Gastrocnemius medialis (tissue), 4 donors: ENCODE measurements around the gene HMCN1. TPM values are rescaled to one million over a fixed set of nuclear protein-coding genes. Genes with fewer than 3 reads are reported as not detected.

ENCODE experiments used
- ATAC-seq, 2 donors: fragments of 150-250 bp; one replicate each; pipeline ENCODE4 v1.9.1; 2016
- DNase-seq, 2 donors: peaks; one replicate each; pipeline ENCODE4 v3.0.0-alpha.2; 2019
- H3K27ac ChIP-seq, 4 donors: fragments of 200-600 bp; sonication (generic); 1 replicate in 1 of 4; 2 replicates in 3 of 4; pipeline ENCODE4 v1.5.1; 2016 to 2018; ENCODE audit warnings: mild to moderate bottlenecking in 2 of 4, moderate library complexity in 1 of 4
- H3K27me3 ChIP-seq, 3 donors: fragments of 200-600 bp; sonication (generic) in 2 of 3; 1 replicate in 1 of 3; 2 replicates in 2 of 3; pipeline versions ENCODE4 v1.5.1 to v1.6.0; 2016 to 2019; ENCODE audit warnings: mild to moderate bottlenecking in 1 of 3, moderate library complexity in 1 of 3
- H3K36me3 ChIP-seq, 2 donors: fragments of 200-600 bp; sonication (generic) in 1 of 2; one replicate each; pipeline ENCODE4 v1.5.1; 2017 to 2018
- H3K4me1 ChIP-seq, 2 donors: fragments of 200-600 bp; sonication (generic) in 1 of 2; one replicate each; pipeline ENCODE4 v1.5.1; 2016 to 2017; ENCODE audit warnings: mild to moderate bottlenecking in 2 of 2
- H3K4me3 ChIP-seq, 4 donors: fragments of 200-600 bp; sonication (generic) in 3 of 4; 1 replicate in 1 of 4; 2 replicates in 3 of 4; pipeline ENCODE4 v1.5.1; 2016 to 2019; ENCODE audit warnings: mild to moderate bottlenecking in 2 of 4
- H3K9me3 ChIP-seq, 3 donors: fragments of 200-600 bp; sonication (generic) in 2 of 3; 1 replicate in 1 of 3; 2 replicates in 2 of 3; pipeline ENCODE4 v1.5.1; 2016 to 2019
- POLR2A ChIP-seq, 2 donors: fragments of 450-650 bp; IDR thresholded peaks; one replicate each; pipeline ENCODE4 v1.6.1; 2017; ENCODE audit warnings: antibody characterized with exemption in 2 of 2, mild to moderate bottlenecking in 2 of 2, moderate library complexity in 2 of 2
- in situ Hi-C, 4 donors: fragments of 200-750 bp; cut with MboI; loops; one replicate each; pipeline versions ENCODE4 v1.15.0 to v1.8.0; 2017; ENCODE audit warnings: low sequenced_read_pairs in 4 of 4
- intact Hi-C: fragments of 100-400 bp; cut with DNase I; formaldehyde crosslinking; loops from one replicate; pipeline ENCODE4 v1.15.1; 2023; ENCODE audit warnings: low total_unique reads
- total RNA-seq, 4 donors: library from RNA; depleted of rRNA; stranded (reverse); fragments of >200 nt; gene quantifications; one replicate each; pipeline versions ENCODE4 v1.1.0 to v1.2.3, GENCODE V29; 2016
- TF ChIP-seq, protein P1 (sequence below), 5 experiments: fragments of 450-650 bp in 3 of 5; fragments of 200-600 bp in 2 of 5; sonication (generic) in 2 of 5; IDR thresholded peaks in 4 of 5; conservative IDR thresholded peaks in 1 of 5; 1 replicate in 4 of 5; 2 replicates in 1 of 5; pipeline ENCODE4 v1.5.1; 2016 to 2019; ENCODE audit warnings: antibody characterized with exemption in 5 of 5, mild to moderate bottlenecking in 3 of 5, moderate library complexity in 3 of 5

The HMCN1 gene
- total RNA-seq, 4 donors from 2014 or later = 2.6 to 7.5 (median 5.1) TPM

GRCh38 chr1:185895208-185895900, 161.2 kb downstream of the HMCN1 start:
- DNase-seq (no peak), ATAC-seq (no peak)
- H3K4me1 ChIP-seq = no peaks in the 10 kb centered on the region
- H3K9me3 ChIP-seq = no peaks in the 10 kb centered on the region
- TF ChIP-seq POLR2A (IDR thresholded peaks at IDR 0.05) = no peak
- TF ChIP-seq, protein P1, sequence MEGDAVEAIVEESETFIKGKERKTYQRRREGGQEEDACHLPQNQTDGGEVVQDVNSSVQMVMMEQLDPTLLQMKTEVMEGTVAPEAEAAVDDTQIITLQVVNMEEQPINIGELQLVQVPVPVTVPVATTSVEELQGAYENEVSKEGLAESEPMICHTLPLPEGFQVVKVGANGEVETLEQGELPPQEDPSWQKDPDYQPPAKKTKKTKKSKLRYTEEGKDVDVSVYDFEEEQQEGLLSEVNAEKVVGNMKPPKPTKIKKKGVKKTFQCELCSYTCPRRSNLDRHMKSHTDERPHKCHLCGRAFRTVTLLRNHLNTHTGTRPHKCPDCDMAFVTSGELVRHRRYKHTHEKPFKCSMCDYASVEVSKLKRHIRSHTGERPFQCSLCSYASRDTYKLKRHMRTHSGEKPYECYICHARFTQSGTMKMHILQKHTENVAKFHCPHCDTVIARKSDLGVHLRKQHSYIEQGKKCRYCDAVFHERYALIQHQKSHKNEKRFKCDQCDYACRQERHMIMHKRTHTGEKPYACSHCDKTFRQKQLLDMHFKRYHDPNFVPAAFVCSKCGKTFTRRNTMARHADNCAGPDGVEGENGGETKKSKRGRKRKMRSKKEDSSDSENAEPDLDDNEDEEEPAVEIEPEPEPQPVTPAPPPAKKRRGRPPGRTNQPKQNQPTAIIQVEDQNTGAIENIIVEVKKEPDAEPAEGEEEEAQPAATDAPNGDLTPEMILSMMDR (IDR thresholded peaks at IDR 0.05 in 4 of 5, conservative IDR thresholded peaks at IDR 0.05 in 1 of 5) = no peak
- in situ Hi-C loops = no loop called here
- no peak overlapping the region for H3K27ac ChIP-seq
- H3K4me3 ChIP-seq = no peak overlapping the region
- no peaks in the 10 kb centered on the region for H3K36me3 ChIP-seq
- no peaks in the 10 kb centered on the region for H3K27me3 ChIP-seq
- intact Hi-C loops = no loop called here

GRCh38 chr1:185896863-185897262, 162.7 kb downstream of the HMCN1 start:
- no peak for DNase-seq
- Histone ChIP-seq H3K36me3 (no peaks in the 10 kb centered on the region), H3K27ac (no peak overlapping the region), H3K27me3 (no peaks in the 10 kb centered on the region), H3K4me1 (no peaks in the 10 kb centered on the region), H3K4me3 (no peak overlapping the region), H3K9me3 (no peaks in the 10 kb centered on the region)
- TF ChIP-seq, protein P1 (IDR thresholded peaks at IDR 0.05 in 4 of 5, conservative IDR thresholded peaks at IDR 0.05 in 1 of 5) = no peak
- no peak for TF ChIP-seq POLR2A (IDR thresholded peaks at IDR 0.05)
- in situ Hi-C loops = no loop called here
- no peak for ATAC-seq
- intact Hi-C loops = no loop called here

GRCh38 chr1:185906186-185906585, 172.0 kb downstream of the HMCN1 start:
- no peak overlapping the region for H3K4me3 ChIP-seq
- intact Hi-C loops = no loop called here
- DNase-seq = no peak
- H3K27me3 ChIP-seq = no peaks in the 10 kb centered on the region
- TF ChIP-seq, protein P1 (IDR thresholded peaks at IDR 0.05 in 4 of 5, conservative IDR thresholded peaks at IDR 0.05 in 1 of 5) = no peak
- H3K27ac ChIP-seq = no peak overlapping the region
- in situ Hi-C loops = no loop called here
- H3K9me3 ChIP-seq = no peaks in the 10 kb centered on the region
- no peaks in the 10 kb centered on the region for H3K4me1 ChIP-seq
- ATAC-seq = no peak
- H3K36me3 ChIP-seq = no peaks in the 10 kb centered on the region

- Histone ChIP-seq H3K9me3 (no peaks in the 10 kb centered on the region), H3K36me3 (no peaks in the 10 kb centered on the region), H3K27me3 (no peaks in the 10 kb centered on the region), H3K27ac (no peak overlapping the region), H3K4me3 (no peak overlapping the region), H3K4me1 (no peaks in the 10 kb centered on the region)
- in situ Hi-C loops (no loop called here), intact Hi-C loops (no loop called here)
- no peak for DNase-seq
- TF ChIP-seq POLR2A (IDR thresholded peaks at IDR 0.05) = no peak
- TF ChIP-seq, protein P1 (IDR thresholded peaks at IDR 0.05 in 4 of 5, conservative IDR thresholded peaks at IDR 0.05 in 1 of 5) = no peak
- no peak for ATAC-seq
Measured at GRCh38 chr1:185907246-185907645, 173.1 kb downstream of the HMCN1 start.

- Histone ChIP-seq H3K4me1 (no peaks in the 10 kb centered on the region), H3K27me3 (no peaks in the 10 kb centered on the region), H3K36me3 (no peaks in the 10 kb centered on the region), H3K27ac (no peak overlapping the region), H3K4me3 (no peak overlapping the region), H3K9me3 (no peaks in the 10 kb centered on the region)
- in situ Hi-C loops (no loop called here), intact Hi-C loops (no loop called here)
- TF ChIP-seq, protein P1 (IDR thresholded peaks at IDR 0.05 in 4 of 5, conservative IDR thresholded peaks at IDR 0.05 in 1 of 5) = no peak
- TF ChIP-seq POLR2A (IDR thresholded peaks at IDR 0.05) = no peak
- no peak for ATAC-seq
- DNase-seq = no peak
Measured at GRCh38 chr1:185911978-185912377, 177.8 kb downstream of the HMCN1 start.
